DND-41 (cell line): ENCODE results near the gene HES6.

Experiments
- CTCF ChIP-seq: IDR thresholded peaks from 2 replicates; pipeline ENCODE4 v1.5.1; 2012; ENCODE audit warnings: borderline replicate concordance, low read length, moderate library complexity, mild to moderate bottlenecking; ENCODE audit not compliant: poor library complexity, severe bottlenecking; ENCODE audit errors: extremely low read depth
- EZH2 ChIP-seq: IDR thresholded peaks from 3 replicates; pipeline ENCODE4 v1.6.1; 2012; ENCODE audit warnings: borderline replicate concordance, low read depth, mild to moderate bottlenecking, moderate library complexity, low read length, inconsistent platforms; ENCODE audit not compliant: severe bottlenecking

DNA sequence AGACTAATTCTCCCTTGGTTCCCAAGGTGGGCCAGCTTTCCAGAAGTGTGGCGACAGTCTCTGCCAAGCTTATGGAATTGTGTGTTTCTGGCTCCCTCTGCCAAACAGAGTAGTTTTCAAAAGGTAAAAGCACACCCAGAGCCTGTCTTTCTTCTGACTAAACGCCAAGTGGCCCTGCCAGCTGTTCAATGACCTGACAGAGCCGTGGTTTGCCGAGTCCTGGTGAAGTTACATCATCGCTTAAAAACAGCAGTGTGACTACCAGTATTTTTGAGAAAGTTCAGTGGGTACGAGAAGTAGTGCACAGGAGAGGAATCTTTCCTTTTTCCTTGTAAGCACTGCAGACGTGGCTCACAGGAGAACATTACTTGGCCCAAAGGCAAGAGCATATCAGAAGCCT, 46.7 kb upstream of the HES6 start:
- TF ChIP-seq CTCF (no peak), EZH2 (no peak)
